Endodermal cell (in vitro differentiated cells): ENCODE results near the gene FUT7. TPM values are rescaled to one million over a fixed set of nuclear protein-coding genes. Genes with fewer than 3 reads are reported as not detected.

Source experiments
- DNase-seq: peaks from one replicate; pipeline ENCODE4 v3.0.0-alpha.2; 2017
- H3K27ac ChIP-seq: 2 replicates; pipeline ENCODE4 v1.5.1; 2013; ENCODE audit warnings: mild to moderate bottlenecking, low read depth, low read length, moderate library complexity
- H3K27me3 ChIP-seq: 2 replicates; pipeline ENCODE4 v1.6.1; 2013; ENCODE audit warnings: mild to moderate bottlenecking, low read length, moderate library complexity; ENCODE audit not compliant: insufficient read depth, control insufficient read depth, poor library complexity, severe bottlenecking
- H3K36me3 ChIP-seq: 2 replicates; pipeline ENCODE4 v1.7.0; 2013; ENCODE audit warnings: mild to moderate bottlenecking, low read length, moderate library complexity; ENCODE audit not compliant: control insufficient read depth, insufficient read depth
- H3K4me1 ChIP-seq: one replicate; pipeline ENCODE4 v1.7.0; 2013; ENCODE audit warnings: low read length; ENCODE audit not compliant: control insufficient read depth, insufficient read depth
- H3K4me3 ChIP-seq: 2 replicates; pipeline ENCODE4 v1.5.1; 2013; ENCODE audit warnings: mild to moderate bottlenecking, low read length, moderate library complexity
- H3K9ac ChIP-seq: 2 replicates; pipeline ENCODE4 v1.6.1; 2013; ENCODE audit warnings: mild to moderate bottlenecking, low read length, moderate library complexity; ENCODE audit not compliant: poor library complexity, severe bottlenecking; ENCODE audit errors: extremely low read depth
- H3K9me3 ChIP-seq: 2 replicates; pipeline ENCODE4 v1.6.1; 2013; ENCODE audit warnings: mild to moderate bottlenecking, low read length, moderate library complexity; ENCODE audit not compliant: control insufficient read depth
- H3K27ac Mint-ChIP-seq: 2 replicates; pipeline ENCODE4 v1.8.0; 2020; ENCODE audit warnings: mixed read lengths
- H3K27me3 Mint-ChIP-seq: 2 replicates; pipeline ENCODE4 v1.8.0; 2021; ENCODE audit warnings: mild to moderate bottlenecking, mixed read lengths; ENCODE audit not compliant: insufficient read depth
- H3K36me3 Mint-ChIP-seq: 2 replicates; pipeline ENCODE4 v1.8.0; 2020; ENCODE audit warnings: low read depth, mixed read lengths
- H3K4me1 Mint-ChIP-seq: 2 replicates; pipeline ENCODE4 v1.8.0; 2020; ENCODE audit warnings: mixed read lengths
- H3K4me3 Mint-ChIP-seq: 2 replicates; pipeline ENCODE4 v1.8.0; 2020; ENCODE audit warnings: mild to moderate bottlenecking, moderate library complexity, mixed read lengths
- H3K9me3 Mint-ChIP-seq: 2 replicates; pipeline ENCODE4 v1.8.0; 2020; ENCODE audit warnings: mild to moderate bottlenecking, mixed read lengths
- WGBS, 2 experiments: methylation state at CpG; one replicate each; pipeline versions ENCODE4 v1.1.5 to v1.1.7; 2013; ENCODE audit warnings: missing lambda C conversion rate in 2 of 2, mixed read lengths in 1 of 2; ENCODE audit not compliant: insufficient coverage in 1 of 2, insufficient read length in 1 of 2; 5-methylcytosine and 5-hydroxymethylcytosine counted together
- total RNA-seq, 2 donors: library from RNA; stranded (reverse); fragmentation: NEBNext Ultra II Directional in 1 of 2; extraction: Animal tissue kit (Norgen Biotek cat#: 25700) in 1 of 2; gene quantifications; 2 replicates in 1 of 2; 3 replicates in 1 of 2; pipeline ENCODE4 v1.2.1, GENCODE V29; 2021
- TF ChIP-seq, protein P1 (sequence below): fragments of 200-600 bp; sonication (generic); conservative IDR thresholded peaks from 2 replicates; pipeline ENCODE4 v1.5.0; 2021; ENCODE audit warnings: antibody characterized with exemption, mild to moderate bottlenecking

FUT7 gene
- total RNA-seq, 2 donors from 2014 or later = not detected

DNA sequence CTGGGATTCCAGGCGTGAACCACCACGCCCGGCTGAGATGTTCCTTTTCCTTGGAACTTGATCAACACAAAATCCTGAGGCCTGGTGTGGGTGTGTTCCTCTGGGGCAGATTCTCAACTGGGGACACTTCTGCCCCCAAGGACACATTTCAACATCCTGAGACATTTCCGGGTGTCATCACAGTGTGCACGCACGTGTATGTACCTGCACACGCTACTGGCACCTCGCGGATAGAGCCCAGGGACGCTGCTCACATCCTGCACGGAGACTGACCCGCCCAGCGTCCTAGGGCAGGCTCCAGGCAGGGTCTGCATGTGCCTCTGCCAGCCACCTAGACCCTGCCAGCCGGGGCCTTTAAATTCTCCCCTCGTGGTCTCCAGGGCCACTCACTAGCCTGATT is 30.5 kb upstream of the FUT7 start:
- Mint-ChIP-seq H3K9me3 (no peaks in the 10 kb centered on the region), H3K27ac (no peak overlapping the region), H3K27me3 (peaks cover 2% of the 10 kb centered on the region), H3K4me3 (no peak overlapping the region), H3K4me1 (no peaks in the 10 kb centered on the region), H3K36me3 (peaks cover 2% of the 10 kb centered on the region)
- H3K9me3 ChIP-seq = no peaks in the 10 kb centered on the region
- WGBS, 2 experiments = 81 to 91% methylated on average over 13 to 15 of the region's 15 CpGs
- H3K36me3 ChIP-seq = no peaks in the 10 kb centered on the region
- no peak overlapping the region for H3K9ac ChIP-seq
- H3K4me1 ChIP-seq = no peaks in the 10 kb centered on the region
- TF ChIP-seq, protein P1, sequence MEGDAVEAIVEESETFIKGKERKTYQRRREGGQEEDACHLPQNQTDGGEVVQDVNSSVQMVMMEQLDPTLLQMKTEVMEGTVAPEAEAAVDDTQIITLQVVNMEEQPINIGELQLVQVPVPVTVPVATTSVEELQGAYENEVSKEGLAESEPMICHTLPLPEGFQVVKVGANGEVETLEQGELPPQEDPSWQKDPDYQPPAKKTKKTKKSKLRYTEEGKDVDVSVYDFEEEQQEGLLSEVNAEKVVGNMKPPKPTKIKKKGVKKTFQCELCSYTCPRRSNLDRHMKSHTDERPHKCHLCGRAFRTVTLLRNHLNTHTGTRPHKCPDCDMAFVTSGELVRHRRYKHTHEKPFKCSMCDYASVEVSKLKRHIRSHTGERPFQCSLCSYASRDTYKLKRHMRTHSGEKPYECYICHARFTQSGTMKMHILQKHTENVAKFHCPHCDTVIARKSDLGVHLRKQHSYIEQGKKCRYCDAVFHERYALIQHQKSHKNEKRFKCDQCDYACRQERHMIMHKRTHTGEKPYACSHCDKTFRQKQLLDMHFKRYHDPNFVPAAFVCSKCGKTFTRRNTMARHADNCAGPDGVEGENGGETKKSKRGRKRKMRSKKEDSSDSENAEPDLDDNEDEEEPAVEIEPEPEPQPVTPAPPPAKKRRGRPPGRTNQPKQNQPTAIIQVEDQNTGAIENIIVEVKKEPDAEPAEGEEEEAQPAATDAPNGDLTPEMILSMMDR = no peak
- H3K4me3 ChIP-seq = no peak overlapping the region
- no peaks in the 10 kb centered on the region for H3K27me3 ChIP-seq
- no peak overlapping the region for H3K27ac ChIP-seq
- DNase-seq = no peak

DNA sequence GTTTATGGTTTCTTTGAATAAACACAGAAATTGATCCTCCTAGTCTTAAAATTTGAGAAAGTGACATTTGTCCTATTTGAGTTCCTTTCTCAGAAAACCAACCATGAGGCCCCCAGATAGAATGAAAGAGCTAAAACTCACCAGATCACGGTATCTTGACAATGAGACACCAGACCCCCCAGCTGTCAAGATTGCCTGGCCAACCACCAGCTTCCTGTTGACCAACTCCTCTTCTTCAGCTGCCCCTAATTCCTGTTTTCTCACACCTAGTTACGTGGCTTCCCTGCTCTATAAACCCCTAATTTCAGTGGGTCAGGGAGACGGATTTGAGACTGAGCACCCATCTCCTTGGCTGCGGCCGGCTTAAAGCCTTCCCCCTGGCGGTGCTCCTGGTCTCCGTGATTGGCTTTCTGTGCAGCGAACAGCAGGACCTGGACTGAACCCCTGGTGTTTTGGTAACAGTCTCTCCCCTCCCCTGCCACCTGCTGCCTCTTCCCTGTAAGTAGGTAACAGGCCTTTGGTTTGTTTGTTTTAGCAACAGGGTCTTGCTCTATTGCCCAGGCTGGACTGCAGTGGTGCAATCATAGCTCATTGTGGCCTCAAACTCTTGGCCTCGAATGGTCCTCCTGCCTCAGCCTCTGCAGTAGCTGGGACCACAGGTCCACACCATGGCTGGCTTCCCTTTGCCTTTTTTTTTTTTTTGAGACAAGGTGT is 26.8 kb upstream of the FUT7 start:
- H3K27ac ChIP-seq = no peak overlapping the region
- no peaks in the 10 kb centered on the region for H3K9me3 ChIP-seq
- H3K27ac Mint-ChIP-seq = no peak overlapping the region
- H3K4me3 ChIP-seq = no peak overlapping the region
- DNase-seq = no peak
- no peaks in the 10 kb centered on the region for H3K9me3 Mint-ChIP-seq
- H3K4me3 Mint-ChIP-seq = no peak overlapping the region
- H3K4me1 ChIP-seq = no peaks in the 10 kb centered on the region
- no peaks in the 10 kb centered on the region for H3K36me3 ChIP-seq
- H3K4me1 Mint-ChIP-seq = peaks cover 2% of the 10 kb centered on the region
- H3K27me3 Mint-ChIP-seq = peaks cover 11% of the 10 kb centered on the region
- no peak overlapping the region for H3K9ac ChIP-seq
- WGBS, 2 experiments = 85 to 91% methylated on average over 9 of the region's 9 CpGs
- H3K36me3 Mint-ChIP-seq = no peaks in the 10 kb centered on the region
- peaks cover 14% of the 10 kb centered on the region for H3K27me3 ChIP-seq
- TF ChIP-seq, protein P1 = no peak

DNA sequence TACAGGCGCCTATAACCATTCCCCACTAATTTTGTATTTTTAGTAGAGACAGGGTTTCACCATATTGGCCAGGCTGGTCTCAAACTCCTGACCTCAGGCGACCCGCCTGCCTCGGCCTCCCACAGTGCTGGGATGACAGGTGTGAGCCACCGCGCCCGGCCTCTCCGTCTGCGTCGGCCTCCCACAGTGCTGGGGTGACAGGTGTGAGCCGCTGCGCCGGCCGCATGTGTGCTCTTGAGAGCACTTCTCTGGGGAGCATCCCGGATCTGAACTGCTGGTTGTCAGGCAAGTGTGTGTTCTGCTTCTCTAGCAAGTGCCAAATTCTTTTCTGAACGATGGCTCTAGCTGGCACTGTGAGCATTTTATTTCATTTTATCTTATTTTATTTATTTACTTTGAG is 25.7 kb upstream of the FUT7 start:
- WGBS, 2 experiments = 89% methylated on average over 9 to 16 of the region's 16 CpGs
- Mint-ChIP-seq H3K27me3 (peaks cover 18% of the 10 kb centered on the region), H3K9me3 (no peaks in the 10 kb centered on the region), H3K36me3 (no peaks in the 10 kb centered on the region), H3K4me1 (peaks cover 2% of the 10 kb centered on the region), H3K4me3 (no peak overlapping the region), H3K27ac (no peak overlapping the region)
- Histone ChIP-seq H3K4me3 (no peak overlapping the region), H3K9me3 (no peaks in the 10 kb centered on the region), H3K36me3 (no peaks in the 10 kb centered on the region), H3K4me1 (no peaks in the 10 kb centered on the region), H3K27ac (no peak overlapping the region), H3K27me3 (peaks cover 26% of the 10 kb centered on the region), H3K9ac (no peak overlapping the region)
- TF ChIP-seq, protein P1 = no peak
- DNase-seq = no peak
